ES-I3 (cell line): ENCODE results near the gene PRKAR1B.

ENCODE experiments used
- H3K36me3 ChIP-seq: 2 replicates; pipeline ENCODE4 v1.6.1; 2013; ENCODE audit warnings: mild to moderate bottlenecking, low read length, control low read depth, moderate library complexity; ENCODE audit not compliant: insufficient read depth
- H3K4me1 ChIP-seq: 2 replicates; pipeline ENCODE4 v1.6.1; 2013; ENCODE audit warnings: mild to moderate bottlenecking, control low read depth, low read length; ENCODE audit not compliant: insufficient read depth
- H3K9ac ChIP-seq: 2 replicates; pipeline ENCODE4 v1.6.1; 2013; ENCODE audit warnings: low read depth, mild to moderate bottlenecking, low read length, moderate library complexity
- H3K9me3 ChIP-seq: 2 replicates; pipeline ENCODE4 v1.6.1; 2013; ENCODE audit warnings: mild to moderate bottlenecking, low read length, moderate library complexity; ENCODE audit not compliant: control insufficient read depth, insufficient read depth

The PRKAR1B gene

GRCh38 chr7:590731-591551, 136.1 kb downstream of the PRKAR1B start:
- Histone ChIP-seq H3K9ac (no peak overlapping the region), H3K4me1 (no peaks in the 10 kb centered on the region), H3K9me3 (peaks cover 2% of the 10 kb centered on the region; the same call in 1 of the 2 replicates), H3K36me3 (0 out of 2 replicates have a peak, but pooled peaks cover 3% of the 10 kb centered on the region)

DNA sequence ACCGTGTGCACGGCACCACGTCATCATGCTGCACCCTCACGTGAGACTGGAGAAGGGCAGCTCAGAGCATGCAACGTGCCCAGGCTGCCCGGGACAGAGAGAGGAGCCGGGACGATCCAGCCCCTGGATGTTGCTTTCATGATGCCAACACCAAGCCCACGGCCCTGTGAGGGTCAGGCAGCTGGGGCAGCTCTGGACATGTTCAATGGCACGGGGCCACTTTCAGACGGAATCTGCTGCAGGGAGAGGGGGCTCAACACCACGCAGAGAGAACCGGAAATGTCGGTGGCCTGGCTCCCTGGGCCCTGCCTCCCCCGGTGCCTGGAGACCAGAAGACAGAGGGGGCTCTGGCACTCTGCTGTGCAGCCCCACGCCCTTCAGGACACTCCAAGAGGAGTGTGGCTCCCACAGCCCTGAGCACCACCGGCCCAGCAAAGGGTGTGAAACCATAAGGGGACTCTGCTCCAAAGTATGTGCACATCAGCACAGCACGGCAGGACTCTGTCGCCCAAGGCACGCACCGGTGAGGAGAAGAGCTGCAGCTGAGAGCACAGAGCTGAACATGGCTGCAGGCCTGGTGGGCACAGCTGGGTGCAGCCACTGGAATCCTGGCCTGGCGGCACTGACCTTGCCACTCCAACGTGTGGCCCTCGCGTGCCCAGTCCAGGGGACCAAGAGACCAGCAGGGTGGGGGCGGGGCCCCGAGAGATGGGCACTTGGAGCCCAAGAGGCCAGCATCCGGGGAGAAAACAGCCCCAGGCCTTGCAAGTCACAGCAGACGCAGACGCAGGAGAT, 137.1 kb downstream of the PRKAR1B start:
- Histone ChIP-seq H3K36me3 (0 out of 2 replicates have a peak, but pooled peaks cover 3% of the 10 kb centered on the region), H3K4me1 (no peaks in the 10 kb centered on the region), H3K9ac (no peak overlapping the region), H3K9me3 (peaks cover 2% of the 10 kb centered on the region; the same call in 1 of the 2 replicates)

- Histone ChIP-seq H3K4me1 (no peaks in the 10 kb centered on the region), H3K9ac (no peak overlapping the region), H3K9me3 (peaks cover 2% of the 10 kb centered on the region; the same call in 1 of the 2 replicates), H3K36me3 (0 out of 2 replicates have a peak, but pooled peaks cover 3% of the 10 kb centered on the region)
These were observed 139.3 kb downstream of the PRKAR1B start for GRCh38 chr7:587767-588166.

GRCh38 chr7:586494-586893, 140.6 kb downstream of the PRKAR1B start:
- H3K36me3 ChIP-seq: 0 out of 2 replicates have a peak, but pooled peaks cover 3% of the 10 kb centered on the region
- H3K9ac ChIP-seq: no peak overlapping the region
- no peaks in the 10 kb centered on the region for H3K4me1 ChIP-seq
- H3K9me3 ChIP-seq: peaks cover 2% of the 10 kb centered on the region; the same call in 1 of the 2 replicates

DNA sequence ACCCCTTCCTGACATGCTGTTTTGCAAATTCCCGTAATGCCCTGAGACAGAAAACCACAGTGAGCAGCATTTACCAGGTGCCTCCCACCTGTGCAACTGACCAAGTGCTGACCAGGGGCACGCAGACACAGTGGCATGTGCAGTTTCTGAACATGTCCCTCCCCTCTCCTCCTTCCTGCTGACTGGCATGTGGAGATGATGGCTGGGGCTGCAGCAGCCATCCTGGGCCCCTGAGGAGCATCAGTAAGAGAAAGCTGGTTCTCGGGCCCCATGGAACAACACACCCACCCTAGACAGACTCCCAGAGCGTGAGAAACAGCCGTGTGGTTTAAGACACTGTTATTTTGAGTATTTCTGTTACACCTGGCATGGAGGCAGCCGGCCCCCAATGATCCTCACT, 141.2 kb downstream of the PRKAR1B start:
- Histone ChIP-seq H3K36me3 (0 out of 2 replicates have a peak, but pooled peaks cover 3% of the 10 kb centered on the region), H3K4me1 (no peaks in the 10 kb centered on the region), H3K9ac (no peak overlapping the region), H3K9me3 (peaks cover 2% of the 10 kb centered on the region; the same call in 1 of the 2 replicates)

- peaks cover 2% of the 10 kb centered on the region; the same call in 1 of the 2 replicates for H3K9me3 ChIP-seq
- H3K4me1 ChIP-seq: no peaks in the 10 kb centered on the region
- H3K36me3 ChIP-seq: 0 out of 2 replicates have a peak, but pooled peaks cover 3% of the 10 kb centered on the region
- H3K9ac ChIP-seq: no peak overlapping the region
These were observed 141.8 kb downstream of the PRKAR1B start for GRCh38 chr7:585229-585711.

- H3K4me1 ChIP-seq: no peaks in the 10 kb centered on the region
- H3K9me3 ChIP-seq: peaks cover 2% of the 10 kb centered on the region; the same call in 1 of the 2 replicates
- H3K9ac ChIP-seq: no peak overlapping the region
- H3K36me3 ChIP-seq: 0 out of 2 replicates have a peak, but pooled peaks cover 3% of the 10 kb centered on the region
These were observed 142.3 kb downstream of the PRKAR1B start for GRCh38 chr7:584820-585219.

DNA sequence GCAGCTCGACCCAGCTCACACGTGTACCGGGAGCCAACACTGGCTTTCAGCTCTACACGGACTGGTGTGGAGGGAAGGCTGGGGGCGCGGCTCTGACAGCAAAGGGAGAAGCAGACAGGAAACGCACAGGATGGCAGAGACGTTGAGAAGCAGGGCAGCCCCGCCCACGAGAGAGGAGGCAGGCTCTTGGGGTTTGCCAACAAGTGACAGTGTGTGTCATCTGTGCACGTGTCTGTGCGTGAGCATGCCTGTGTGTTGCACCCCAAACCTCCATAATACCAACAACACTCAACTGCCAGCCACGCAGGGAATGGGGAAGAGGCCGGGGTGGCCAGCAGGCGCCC, 143.0 kb downstream of the PRKAR1B start:
- H3K9ac ChIP-seq: no peak overlapping the region
- 0 out of 2 replicates have a peak, but pooled peaks cover 3% of the 10 kb centered on the region for H3K36me3 ChIP-seq
- peaks cover 2% of the 10 kb centered on the region; the same call in 1 of the 2 replicates for H3K9me3 ChIP-seq
- no peaks in the 10 kb centered on the region for H3K4me1 ChIP-seq

DNA sequence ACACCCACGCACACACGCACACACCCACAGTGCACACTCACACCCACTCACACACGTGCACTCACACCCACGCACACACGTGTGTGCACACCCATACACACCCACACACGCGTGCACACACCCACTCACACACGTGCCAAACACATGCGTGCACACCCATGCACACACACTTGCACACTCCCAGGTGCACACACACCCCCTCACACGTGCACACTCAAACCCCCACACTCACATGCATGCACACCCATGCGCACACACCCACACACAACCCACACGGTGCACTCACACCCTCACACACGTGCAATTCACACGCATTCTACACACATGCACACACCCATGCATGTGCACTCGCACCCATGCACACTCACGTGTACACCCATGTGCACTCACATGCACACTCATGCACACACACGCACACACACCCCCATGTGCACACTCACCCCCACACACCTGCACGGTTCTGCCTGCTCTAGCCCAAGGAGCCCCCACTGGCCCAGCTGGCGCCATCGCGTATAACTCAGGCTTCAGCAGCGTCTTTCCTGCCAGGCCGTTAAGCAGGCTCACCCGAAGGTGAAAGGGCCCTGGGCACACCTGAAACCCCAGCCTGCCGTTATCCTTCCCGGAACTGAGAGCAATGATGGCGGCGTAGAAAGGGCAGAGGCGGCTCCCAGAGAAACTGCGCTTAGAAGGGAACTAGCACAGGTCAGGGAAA, 143.5 kb downstream of the PRKAR1B start:
- H3K36me3 ChIP-seq: 0 out of 2 replicates have a peak, but pooled peaks cover under 1% of the 10 kb centered on the region
- no peaks in the 10 kb centered on the region for H3K4me1 ChIP-seq
- H3K9ac ChIP-seq: no peak overlapping the region
- peaks cover 2% of the 10 kb centered on the region; the same call in 1 of the 2 replicates for H3K9me3 ChIP-seq

DNA sequence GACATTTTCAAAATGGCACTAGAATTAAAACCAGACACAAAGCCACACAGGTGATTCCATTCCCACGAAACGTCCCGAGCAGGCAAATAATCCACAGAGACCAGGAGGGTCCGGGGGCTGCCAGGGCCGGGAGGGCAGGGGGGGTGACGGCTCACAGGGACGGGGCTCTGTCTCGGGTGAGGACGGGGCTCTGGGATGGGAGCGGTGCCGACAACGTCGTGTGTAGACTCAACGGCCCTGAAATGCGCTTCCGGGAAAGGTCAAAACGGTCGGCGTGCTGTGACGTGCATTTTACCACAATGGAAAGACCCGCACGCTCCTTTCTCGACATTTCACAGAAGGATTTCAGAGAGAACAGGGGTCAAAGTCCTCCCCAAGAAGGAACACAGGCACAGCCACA, 144.2 kb downstream of the PRKAR1B start:
- H3K36me3 ChIP-seq: no peaks in the 10 kb centered on the region
- H3K9me3 ChIP-seq: peaks cover 2% of the 10 kb centered on the region; the same call in 1 of the 2 replicates
- no peaks in the 10 kb centered on the region for H3K4me1 ChIP-seq
- H3K9ac ChIP-seq: no peak overlapping the region

DNA sequence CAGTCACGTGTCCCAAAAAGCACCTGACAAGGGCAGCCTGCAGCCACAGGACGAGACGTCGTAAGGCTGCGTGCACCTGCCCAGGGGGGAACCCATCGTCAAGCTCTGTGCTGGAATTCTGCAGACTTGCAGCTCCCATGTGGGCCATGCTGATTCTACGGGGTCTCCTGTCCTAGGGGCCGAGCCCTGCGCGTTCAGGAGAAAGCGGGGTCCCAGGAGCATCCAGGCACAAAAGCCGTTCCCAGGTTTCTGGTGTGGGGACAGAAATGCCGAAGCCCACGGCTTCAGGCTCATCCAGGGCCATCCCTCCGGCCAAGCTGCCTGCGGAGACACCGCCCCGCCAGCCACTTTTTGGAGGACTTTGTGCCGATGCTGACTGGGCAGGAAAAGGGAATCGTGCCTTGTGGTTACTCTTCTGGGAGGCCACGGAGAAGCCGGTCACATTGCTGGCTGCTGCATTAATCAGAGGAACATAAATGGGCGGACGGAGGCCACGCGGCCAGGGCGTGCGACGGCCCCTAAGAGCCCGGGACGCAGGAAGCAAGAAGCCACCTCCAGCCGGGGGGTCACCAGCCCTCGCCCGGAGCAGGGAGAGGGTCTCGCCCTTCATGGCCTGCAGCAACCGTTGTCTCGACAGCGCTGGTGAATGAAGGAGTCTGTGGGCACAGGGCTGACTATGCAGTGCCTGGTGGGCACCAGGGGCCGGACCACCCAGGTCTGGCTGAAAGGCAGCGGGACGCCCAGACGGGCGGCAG, 144.8 kb downstream of the PRKAR1B start:
- Histone ChIP-seq H3K36me3 (no peaks in the 10 kb centered on the region), H3K9ac (no peak overlapping the region), H3K9me3 (peaks cover 2% of the 10 kb centered on the region; the same call in 1 of the 2 replicates), H3K4me1 (no peaks in the 10 kb centered on the region)

GRCh38 chr7:578386-578785, 148.7 kb downstream of the PRKAR1B start:
- Histone ChIP-seq H3K9me3 (no peaks in the 10 kb centered on the region), H3K9ac (no peak overlapping the region), H3K36me3 (no peaks in the 10 kb centered on the region), H3K4me1 (no peaks in the 10 kb centered on the region)

DNA sequence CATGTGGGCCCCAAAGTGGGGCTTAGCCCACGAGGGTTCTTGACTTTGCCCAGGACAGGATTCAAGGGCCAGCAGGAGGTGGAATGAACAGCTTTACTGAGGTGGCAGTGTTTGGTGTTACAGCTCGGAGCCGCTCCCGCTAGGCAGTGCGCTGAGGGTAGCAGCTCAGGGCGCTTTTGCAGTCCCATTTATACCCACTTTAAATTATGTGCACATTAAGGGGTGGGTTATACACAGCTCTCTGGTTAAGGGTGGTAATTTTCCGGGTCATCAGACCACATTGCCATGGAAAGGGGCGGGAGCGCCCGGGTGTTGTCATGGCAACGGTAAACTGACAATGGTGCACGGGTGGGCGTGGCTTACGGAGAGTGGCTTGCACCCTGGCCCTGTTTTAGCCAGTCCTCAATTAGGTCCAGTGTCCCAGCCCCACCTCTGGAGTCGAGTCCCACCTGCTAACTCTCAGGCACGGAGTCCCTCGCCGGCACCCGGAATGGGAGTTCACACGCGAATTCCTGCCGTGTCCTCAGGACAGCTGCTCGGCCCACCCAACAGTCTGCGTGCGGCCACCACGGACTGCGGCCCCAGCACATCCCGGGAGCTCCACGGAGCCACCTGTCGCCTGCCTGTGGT, 149.2 kb downstream of the PRKAR1B start:
- no peaks in the 10 kb centered on the region for H3K36me3 ChIP-seq
- H3K9ac ChIP-seq: no peak overlapping the region
- peaks cover 3% of the 10 kb centered on the region; the same call in 1 of the 2 replicates for H3K4me1 ChIP-seq
- no peaks in the 10 kb centered on the region for H3K9me3 ChIP-seq
